ENCODE measurements around the gene PKNOX2. TPM values are rescaled to one million over a fixed set of nuclear protein-coding genes. Genes with fewer than 3 reads are reported as not detected.
A peak's percentile ranks its signal among the peaks of the same experiment; 100 is the strongest.

PKNOX2 gene
- total and polyA plus RNA-seq, 10 of the 15 experiments (the other 5 are each of a cell fraction or from before 2014, with no cell fraction given): not detected

DNA sequence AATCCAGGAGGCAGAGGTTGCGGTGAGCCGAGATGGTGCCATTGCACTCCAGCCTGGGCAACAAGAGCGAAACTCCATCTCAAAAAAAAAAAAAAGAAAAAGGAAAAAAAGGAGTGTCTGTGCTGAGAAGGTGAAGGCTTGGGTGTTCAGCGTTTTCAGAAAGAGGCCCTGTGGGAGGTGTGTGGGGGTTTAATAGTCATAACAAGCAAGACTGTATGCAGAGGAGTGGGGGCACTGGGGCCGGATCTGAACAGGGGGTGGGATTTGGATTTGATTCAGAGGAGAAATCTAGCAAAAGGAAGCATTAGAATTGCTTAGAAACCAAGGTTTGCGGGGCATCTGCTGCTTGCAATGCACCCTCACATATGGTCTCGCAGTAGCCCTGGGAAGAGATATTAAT is 195.5 kb downstream of the PKNOX2 start (continued):
- TF ChIP-seq EGR1 (IDR thresholded peaks at IDR 0.05; ENCODE audit: borderline replicate concordance in 1 of 2, low read depth in 2 of 2, low read length in 2 of 2): no peak

DNA sequence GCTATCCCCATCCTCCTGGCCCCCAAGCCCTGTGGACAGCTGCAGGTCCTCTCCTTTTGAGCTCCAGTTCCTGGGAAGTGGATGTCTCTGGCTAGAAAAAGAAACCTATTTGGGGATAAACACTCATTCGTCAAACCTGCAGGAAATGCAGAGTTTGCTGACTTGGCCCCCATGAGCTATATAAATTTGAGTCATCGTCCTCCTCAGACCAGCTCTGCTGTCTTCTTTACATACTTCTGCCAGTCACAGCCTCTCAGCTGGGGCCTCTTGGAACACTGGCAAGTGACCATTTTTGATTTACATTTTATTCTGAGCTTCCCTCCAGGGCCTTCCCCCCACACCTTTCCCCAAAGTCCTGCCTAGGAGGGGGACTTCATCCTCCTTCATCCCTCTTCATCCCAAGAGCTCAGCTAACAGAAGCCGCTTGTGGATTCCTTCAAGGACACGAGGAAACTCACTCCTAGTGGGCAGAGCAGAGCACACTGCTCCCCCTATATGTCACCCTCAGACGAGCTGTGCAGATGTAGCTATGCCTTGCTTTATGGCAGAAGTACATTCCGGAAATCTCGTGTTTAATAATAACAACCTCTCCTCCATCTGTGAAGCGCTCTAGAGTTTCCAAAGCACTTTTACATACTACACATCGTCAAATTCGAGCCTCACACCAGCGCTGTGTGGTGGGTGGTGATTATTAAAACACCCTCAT is 199.7 kb downstream of the PKNOX2 start:
- DNase-seq (ENCODE audit: low read depth, low spot score) (no peak), FAIRE-seq (no peak), ATAC-seq (peak; percentile 36; the same call in 2 of the 3 replicates)
- Histone ChIP-seq H3K4me1 (ENCODE audit: control insufficient read depth, insufficient read depth, low read length) (no peaks in the 10 kb centered on the region), H3K36me3 (ENCODE audit: control insufficient read depth in 2 of 2, insufficient read depth in 2 of 2, low read length in 1 of 2) (no peaks in the 10 kb centered on the region), H3K9ac (ENCODE audit: control insufficient read depth, insufficient read depth, low read length) (no peak overlapping the region), H3K27ac (ENCODE audit: control insufficient read depth, insufficient read depth) (no peak overlapping the region), H3K27me3 (replicated peaks in 1 of 2; ENCODE audit: control insufficient read depth in 2 of 2, insufficient read depth in 2 of 2, low read length in 1 of 2) (peaks cover 2% of the 10 kb centered on the region in 2 experiments; a peak in 2 of 4 replicates), H3K4me2 (ENCODE audit: control insufficient read depth, insufficient read depth) (no peak overlapping the region), H3K4me3 (no peak overlapping the region), H3K9me3 (replicated peaks; ENCODE audit: control insufficient read depth, insufficient read depth, low read length) (no peaks in the 10 kb centered on the region), H4K20me1 (ENCODE audit: control insufficient read depth, insufficient read depth) (no peaks in the 10 kb centered on the region), H3K79me2 (ENCODE audit: control insufficient read depth, insufficient read depth, low read length) (no peaks in the 10 kb centered on the region), H2AFZ (ENCODE audit: control insufficient read depth, low read depth, low read length) (no peak overlapping the region)
- RAD21 ChIA-PET (ENCODE audit: unreplicated experiment): interaction anchor here (1.3 to 14.3 kb wide), 5 partner anchors 9 to 41 kb away, joined by 4 to 343 read pairs (median 5); no protein-coding TSS in a partner anchor
- 22% methylated on average over 11 of the region's 11 CpGs for WGBS (ENCODE audit: insufficient coverage, insufficient replicate concordance, low lambda C conversion rate, missing lambda C conversion rate)
- intact Hi-C loops (cut with micrococcal nuclease; ENCODE audit: unreplicated experiment) (no loop called here), in situ Hi-C loops (cut with MboI) (no loop called here)
- SMC1A ChIA-PET (ENCODE audit: uncharacterized antibody, unreplicated experiment): interaction anchor here (0.9 to 10.3 kb wide), 11 partner anchors 8 to 262 kb away, joined by 3 to 250 read pairs (median 4); no protein-coding TSS in a partner anchor
- POLR2A ChIA-PET: interaction anchor here (7.1 kb wide), 1 partner anchor 10 kb away, joined by 121 read pairs; no protein-coding TSS in a partner anchor
- BruUV-seq (replicated peaks): no TSS peak
- CTCF ChIA-PET: interaction anchor here (1.0 to 7.3 kb wide), 6 partner anchors 9 to 40 kb away, joined by 3 to 44 read pairs (median 15); no protein-coding TSS in a partner anchor
- no peak for TF ChIP-seq BACH1 (IDR thresholded peaks at IDR 0.05; ENCODE audit: borderline replicate concordance)
- TF ChIP-seq ZNF384 (IDR thresholded peaks at IDR 0.05; ENCODE audit: borderline replicate concordance, low read depth, low read length): no peak
- no peak for TF ChIP-seq HSF1 (IDR thresholded peaks at IDR 0.05; ENCODE audit: low read depth, low read length)
- TF ChIP-seq NFYA (IDR thresholded peaks at IDR 0.05; ENCODE audit: borderline replicate concordance, low read depth, low read length): no peak
- TF ChIP-seq ZNF207 (IDR thresholded peaks at IDR 0.05; ENCODE audit: borderline replicate concordance): no peak
- TF ChIP-seq MTA2 (IDR thresholded peaks at IDR 0.05; ENCODE audit: low read depth): no peak
- TF ChIP-seq POU2F2 (IDR thresholded peaks at IDR 0.05; ENCODE audit: borderline replicate concordance, low read depth, low read length): no peak
- TF ChIP-seq TBL1XR1 (IDR thresholded peaks at IDR 0.05; ENCODE audit: low read depth, low read length): no peak
- no peak for TF ChIP-seq ZZZ3 (IDR thresholded peaks at IDR 0.05; ENCODE audit: control insufficient read depth, insufficient read length, low read depth)
- no peak for TF ChIP-seq KLF5 (IDR thresholded peaks at IDR 0.05; ENCODE audit: partially characterized antibody)

All from GM12878 (cell line).